NCI-H748 (cell line): ENCODE measurements around the gene CDH22.

Experiments
- DNase-seq: peaks from one replicate; lab custom pipeline; 2025; ENCODE audit not compliant: unreplicated experiment; lab: John Stamatoyannopoulos, UW

CDH22 gene

DNA sequence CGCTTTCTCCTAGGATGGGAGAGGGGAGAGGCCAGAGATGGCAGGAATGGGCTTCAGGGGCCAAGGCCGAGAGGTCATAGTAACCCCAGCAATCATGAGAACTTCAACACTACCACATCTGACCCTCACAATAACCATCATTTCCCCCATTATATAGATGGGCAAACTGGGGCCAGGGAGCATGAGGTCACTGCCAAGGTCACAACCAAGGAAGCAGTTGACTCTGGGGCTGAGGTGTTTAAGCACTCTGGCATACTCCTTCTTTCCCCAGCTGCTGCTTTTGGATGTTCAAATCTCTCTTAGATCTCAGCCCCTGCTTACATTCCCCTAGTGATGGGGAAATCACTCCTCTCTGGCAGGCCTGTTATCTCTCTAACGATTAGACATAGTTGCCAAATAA is 39.6 kb downstream of the CDH22 start:
- DNase-seq: no peak

DNA sequence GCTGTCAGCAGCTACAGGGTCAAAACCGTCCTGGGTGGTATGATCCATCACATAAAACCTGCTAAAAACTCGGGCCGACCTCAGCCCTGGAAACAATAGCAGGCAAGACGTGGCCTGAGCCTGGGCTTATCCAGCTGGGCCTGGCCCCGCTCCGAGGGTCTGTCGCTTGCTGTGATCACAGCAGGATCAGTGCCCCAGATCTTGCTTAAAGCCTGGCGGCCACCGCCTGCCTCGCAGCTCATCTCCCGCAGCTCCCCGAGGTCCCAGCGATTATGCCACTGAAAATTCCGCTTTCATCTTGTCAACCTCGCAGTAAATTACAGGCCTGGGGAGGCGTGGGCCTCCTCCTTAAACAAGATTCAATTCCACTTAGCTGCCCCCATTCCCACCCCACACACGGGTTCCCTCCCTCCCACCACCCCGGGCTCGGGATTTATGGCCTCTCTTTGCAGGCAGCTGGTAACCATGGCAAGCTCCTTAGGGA is 40.1 kb downstream of the CDH22 start:
- DNase-seq: no peak

DNA sequence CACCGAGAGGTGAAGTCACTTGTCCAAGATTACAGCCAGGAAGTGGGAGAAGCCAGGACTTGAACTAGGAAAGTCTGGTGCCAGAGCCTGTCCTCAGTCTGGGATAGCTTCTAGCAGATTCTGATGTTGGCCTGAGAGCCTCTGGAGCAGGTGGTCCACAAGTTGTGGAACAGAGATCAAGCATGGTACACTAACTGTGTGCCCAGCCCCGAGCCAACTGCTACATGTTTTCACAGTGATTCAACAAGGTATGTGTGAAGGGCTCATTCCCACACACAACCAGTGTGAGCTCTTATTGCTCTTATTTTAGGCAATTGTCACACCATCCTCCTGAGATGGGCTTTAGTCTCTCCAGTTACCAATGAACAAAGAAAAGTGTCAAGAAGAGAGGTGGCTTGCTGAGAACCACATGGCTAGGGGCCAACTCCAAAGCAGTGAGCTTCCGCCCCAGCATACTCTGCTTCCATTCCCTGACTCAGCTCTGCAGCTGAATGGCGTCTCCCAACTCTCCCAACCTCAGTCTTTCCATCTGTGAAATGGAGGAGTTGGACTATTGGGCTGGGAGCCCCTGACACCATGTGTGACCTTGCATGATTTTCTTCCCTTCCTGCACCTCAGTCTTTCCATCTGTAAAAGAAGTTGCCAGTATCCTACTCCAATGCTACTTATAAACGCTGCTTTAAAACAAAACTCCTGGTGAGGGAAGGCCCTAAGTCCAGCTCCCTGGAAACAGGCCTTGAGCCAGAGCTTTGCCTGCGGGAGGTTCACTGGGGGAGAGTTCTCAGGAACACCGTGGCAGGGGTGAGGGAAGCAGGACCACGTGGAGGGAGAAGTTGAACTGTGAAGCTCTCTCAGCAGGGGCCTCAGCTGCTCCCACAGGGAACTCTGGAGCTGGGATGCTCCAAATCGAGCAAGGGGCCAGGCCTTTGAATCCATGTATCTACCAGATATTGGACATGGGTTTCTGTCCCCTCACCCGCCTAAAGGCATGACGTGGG is 40.9 kb downstream of the CDH22 start:
- DNase-seq: no peak

DNA sequence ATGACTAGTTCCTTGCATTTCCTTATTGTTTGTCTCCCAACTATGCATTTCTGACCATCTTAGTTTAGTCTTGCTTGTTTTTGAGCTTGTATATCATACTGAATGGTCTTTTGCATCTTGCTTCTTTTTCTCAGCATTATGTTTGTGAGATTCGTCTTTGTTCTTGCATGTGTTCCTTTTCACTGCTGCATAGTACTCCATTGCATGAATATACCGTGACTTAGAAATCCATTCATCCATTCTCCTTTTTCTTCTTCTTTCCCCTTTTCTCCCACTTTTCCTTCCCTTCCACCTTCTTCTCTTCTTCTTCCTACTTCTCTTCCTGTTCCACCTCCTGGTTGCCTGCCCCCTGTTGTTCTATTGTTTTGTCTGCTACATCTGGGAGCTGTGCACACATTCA is 42.8 kb downstream of the CDH22 start:
- DNase-seq: no peak

DNA sequence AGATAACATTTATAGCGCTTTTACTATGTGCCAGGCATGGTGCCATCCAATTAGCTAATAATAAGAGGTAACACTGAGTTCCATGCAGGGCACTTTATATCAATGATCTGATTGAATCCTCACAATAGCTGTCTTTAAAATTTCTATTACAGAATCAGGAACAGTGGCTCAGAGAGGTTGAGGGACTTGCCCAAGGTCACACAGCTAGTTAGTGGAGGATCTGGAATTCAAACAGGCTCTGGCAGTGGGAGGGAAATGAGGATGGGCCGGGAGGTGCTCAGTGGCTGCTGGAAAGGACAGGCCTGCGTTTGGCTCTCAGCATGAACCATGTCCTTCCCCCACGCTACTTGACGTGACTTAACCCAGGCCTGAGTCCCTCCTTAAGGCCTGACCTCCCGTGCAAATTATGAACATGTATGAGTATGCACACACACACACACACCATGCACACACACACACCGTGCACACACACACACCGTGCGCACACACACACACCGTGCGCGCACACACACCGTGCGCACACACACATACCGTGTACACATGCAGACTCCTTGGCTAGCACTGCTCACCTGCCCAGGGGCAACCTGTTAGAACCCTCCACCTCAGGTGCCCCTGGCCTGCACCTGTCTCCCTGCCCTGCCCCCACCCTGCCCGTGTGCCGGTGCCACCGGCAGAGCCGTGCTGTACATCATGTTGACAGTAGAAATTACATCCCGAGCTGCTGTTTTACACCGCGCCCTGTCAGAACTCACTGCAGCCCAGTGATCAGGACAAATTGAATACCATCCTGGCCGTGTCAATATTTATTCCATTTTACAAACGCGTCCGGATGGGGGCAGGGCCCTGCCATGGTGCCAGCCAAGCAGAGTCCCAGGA is 43.7 kb downstream of the CDH22 start:
- DNase-seq: peak; percentile 91

DNA sequence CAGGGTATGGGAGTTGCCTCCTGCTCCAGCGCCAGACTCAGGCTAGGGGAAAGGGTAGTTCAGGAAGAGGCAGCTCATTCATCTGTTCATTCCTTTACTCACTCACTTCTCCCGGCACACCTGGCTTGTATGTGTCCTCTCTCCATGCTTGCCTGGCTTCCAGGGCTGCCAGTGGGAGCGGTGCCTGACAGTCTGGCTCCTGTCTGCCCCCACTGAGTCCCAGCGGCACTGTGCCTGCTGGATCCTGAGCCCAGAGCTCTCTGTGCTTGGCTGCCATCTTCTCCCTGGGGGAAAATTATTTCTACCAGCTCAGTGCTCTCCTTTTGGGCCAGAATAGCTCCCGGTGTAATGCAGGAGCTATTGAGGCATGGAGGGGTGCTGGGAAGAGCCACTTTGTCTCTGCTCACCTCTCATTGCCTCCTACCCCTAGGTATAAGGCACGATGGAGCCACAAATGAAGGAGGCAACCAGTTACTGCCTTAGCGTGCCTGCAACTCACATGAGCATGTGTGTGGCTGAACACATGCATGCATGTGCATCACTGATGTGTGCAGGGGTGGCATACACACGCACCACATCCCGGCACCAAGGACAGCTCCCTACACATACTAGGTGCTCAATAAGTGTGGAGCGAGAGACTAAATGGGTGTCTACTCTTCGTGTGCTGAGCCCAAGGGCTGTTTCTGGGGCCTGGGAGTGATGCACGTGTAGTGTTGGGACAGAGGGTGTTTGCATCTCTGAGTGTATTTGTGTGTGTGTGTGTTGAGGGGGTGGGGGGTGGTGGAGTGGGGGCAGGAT is 46.6 kb downstream of the CDH22 start:
- DNase-seq: peak; percentile 7

DNA sequence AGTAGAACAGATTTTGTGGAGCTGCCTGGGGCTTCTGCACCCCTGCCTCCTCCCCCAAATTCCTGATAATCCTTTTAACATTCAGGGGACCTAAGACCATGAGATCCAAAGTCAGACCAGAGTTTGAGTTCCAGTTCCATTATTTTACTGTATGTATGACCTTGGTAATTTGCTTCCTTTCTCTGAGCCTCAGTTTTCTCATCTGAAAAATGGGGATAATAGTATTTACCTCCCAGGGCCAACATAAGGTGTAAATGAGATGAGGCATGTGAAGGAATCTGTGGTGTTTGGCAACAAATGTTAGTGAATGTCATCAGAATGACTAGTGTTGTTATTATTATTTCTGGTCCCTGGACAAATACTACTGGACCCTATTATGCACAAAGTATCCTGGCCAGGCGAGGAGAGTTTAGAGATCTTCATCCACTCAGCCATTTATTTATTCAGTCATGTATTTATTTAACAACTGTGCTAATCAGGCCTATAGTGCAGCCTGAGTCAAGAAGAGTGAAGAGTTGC is 47.3 kb downstream of the CDH22 start:
- DNase-seq: no peak

DNA sequence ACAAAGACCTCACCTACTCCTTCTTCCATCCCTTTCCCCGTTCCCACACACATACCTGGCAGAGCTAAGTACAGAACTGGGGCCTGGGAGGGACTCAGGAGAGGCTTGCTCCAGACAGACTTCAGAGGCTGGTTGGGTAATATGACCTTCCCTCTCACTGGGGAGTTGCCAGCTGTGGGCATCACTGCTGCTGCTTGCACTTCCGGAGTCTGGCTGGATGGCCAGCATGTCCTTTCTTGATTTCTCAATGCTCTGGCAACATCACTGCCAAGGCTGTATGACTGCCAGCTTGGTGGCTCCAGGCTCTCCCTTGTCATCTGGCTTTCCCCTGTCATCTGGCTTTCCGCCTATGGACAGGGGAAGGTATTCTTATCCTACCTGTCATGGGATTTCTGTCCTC is 47.8 kb downstream of the CDH22 start:
- DNase-seq: no peak

DNA sequence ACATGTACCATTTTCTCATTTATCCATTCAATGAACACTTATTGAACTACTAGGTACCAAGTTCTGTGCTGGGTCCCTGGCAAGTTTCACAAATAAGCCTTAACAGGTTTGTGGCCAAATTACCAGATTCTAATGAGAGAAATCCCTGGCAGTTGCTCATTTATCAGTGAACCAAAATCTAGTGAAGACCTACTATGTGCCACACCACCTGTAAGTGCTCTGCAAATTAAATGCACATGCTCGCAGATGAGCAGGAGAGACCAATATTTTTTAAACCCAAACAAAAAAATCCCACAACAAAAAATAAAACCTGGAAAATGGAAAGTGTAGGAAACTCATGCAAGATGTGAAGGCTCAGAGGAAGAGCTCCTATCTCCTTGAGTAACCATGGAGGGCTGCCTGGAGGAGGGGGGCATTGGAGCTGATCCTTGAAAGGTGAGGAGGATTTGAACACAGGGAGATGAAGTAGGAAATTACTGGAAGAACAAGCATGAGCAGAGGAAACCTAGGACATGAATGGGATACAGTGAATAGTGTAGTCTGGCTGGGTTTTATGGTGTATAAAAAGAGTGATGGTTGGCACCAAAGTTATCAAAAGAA is 48.9 kb downstream of the CDH22 start:
- no peak for DNase-seq

DNA sequence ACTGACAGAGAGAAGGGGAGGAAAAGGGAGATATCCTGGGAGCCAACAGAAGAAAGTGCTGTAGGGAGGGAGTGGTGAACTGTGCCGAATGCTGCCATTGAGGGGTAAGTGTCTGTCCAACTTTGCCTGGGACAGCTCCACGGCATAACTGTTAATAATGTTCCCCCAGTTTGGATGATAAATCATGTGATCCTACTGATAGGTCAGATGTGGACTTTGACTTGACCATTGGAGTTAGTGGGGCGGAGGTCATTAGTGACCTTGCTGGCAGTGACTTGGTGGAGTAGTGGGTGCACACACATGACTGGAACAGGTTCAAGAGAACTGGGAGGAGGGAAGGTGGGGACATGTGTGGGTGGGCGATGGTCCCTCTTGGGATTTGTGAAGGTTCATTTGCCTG is 50.4 kb downstream of the CDH22 start:
- no peak for DNase-seq

DNA sequence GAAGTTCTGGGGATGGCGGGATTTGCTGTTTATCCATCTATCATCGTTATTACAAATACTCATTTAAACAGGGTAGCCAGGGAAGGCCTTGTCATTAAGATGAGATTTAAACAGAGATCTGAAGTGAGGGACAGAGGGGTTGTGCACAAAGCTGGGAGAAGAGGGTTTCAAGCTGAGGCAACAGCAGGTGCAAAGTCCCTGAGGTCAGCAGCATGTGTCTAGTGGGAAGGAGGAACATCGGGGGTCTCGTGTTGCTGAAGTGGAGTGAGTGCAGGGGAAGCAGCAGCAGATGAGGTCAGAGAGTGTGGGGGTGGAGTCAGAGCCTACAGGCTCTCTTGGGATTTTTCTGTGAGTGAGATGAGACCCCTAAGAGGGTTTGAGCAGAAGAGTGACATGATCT is 52.0 kb downstream of the CDH22 start:
- DNase-seq: peak; percentile 24

DNA sequence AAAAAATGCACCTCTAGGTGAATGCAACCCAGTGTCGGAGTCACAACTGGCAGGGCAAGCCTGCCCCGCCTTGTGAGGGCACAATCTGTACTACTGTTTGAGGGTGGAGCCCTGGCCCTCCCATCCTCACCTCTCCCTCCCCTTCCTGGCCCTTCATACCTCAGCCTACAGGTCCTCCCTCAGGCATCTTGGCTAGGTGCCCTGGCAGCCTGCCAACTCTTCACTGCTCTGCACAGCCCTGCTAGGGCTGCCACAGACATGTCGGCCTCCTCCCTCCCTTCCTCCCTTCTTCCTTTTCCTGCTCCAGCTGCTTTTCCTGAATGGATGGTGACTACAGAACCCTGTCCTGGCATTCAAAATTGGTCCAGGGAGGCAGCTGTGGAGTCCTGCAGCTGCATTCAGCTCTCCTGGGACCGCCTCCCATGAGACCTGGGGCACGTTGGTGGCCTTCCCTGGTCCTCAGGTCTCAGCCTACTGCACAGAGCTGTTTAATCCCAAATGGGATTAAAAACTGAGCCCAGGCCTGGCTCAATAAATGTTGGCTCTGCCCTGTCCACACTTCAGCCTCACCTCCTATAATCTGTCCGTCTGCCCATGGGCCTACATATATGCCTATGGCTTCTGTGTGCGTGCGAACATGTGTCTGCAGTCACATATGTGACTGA is 52.7 kb downstream of the CDH22 start:
- DNase-seq: peak; percentile 96

DNA sequence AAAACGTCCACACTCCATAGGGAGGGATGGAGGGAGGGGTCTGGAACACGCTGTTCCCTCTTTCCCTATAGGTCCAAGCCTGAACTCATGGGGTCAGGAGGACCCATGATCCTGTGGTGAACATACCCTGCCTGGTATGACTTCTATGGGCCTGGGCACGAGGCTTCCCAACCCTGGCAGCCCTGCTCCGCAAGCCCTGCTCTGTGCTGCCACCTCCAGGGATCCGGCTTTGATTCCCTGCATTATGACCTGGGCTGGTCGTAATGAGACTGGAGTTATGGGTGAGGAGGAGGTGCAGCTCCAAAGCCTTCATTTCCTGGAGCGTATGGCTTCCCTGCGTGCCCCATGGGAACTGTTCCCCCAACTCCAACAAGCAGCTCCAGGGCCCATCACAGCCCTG is 54.9 kb downstream of the CDH22 start:
- DNase-seq: peak; percentile 33

DNA sequence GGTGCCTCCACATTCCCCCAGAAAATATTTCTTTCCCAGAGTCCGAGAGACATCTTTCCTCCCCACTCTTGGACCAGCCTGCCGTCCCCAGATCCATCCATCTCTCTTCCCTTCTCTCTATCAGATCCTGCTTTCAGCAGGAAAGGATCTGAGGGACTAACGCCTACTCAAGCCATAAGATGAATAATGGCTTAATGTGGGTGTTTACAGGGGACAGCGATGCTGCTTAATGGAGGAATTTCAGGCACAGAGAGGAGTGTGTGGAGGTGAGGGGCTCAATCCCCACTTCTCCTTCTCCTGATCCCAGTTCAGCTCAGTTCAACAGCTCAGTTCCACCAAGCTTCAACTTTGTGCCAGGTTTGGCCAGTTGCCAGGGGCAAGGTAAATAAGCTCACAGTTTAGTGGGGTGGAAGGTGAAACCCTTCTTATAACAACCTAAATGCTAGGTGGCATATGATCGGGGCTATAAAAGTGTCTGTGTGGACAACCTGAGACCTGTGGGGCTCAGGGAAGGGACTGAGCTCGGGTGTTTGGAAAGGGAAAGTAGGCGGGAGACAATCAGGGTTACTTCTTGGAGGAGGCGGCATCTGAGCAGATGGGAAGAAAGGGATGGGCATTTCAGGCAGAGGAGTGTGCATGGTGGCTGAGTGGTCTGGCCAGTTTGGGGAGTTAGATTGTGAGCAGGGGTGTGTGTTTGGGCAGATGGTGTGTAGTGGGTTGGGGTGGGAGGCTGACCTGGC is 55.8 kb downstream of the CDH22 start:
- no peak for DNase-seq

DNA sequence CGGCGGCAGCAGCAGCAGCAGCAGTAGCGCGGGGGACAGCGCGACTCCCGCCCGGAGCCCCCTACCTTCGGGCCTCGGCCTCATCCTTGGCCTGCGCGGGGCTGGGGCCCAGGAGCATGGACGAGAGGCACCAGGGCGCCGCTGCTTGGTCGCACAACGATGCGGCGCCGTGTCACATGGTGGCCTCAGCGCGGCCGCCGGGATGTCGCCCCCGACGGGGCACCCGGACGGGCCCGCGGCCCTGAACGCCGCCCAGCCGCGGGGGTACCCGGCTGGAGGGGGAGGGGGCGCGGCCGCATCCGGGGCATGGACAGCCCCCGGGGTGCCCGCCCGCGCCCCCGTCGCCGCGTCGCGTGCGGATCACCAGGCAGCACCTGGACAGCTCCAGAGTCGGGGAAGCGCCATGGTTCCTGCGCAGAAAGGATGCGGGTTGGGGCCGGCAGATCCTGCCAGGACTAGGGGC is 57.1 kb downstream of the CDH22 start:
- DNase-seq: no peak

DNA sequence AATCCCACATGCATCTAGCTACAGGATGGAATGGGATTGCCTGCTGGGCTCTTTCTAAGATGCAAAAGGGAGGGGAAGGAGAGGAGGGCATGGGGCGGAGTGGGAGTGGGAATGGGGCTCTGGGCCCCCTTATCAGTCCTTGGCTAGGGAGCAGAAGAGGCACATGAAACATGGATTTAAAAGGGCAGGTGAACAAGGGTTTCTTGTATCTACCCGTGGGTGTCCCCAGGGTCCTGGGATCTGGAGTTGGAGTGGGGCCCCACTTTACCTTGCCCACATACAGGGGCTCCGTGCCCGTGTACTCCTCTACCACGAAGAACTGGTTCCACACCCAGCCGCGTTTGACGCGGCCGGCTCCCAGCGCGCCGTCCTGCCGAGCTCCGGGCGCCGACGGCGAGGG is 57.5 kb downstream of the CDH22 start:
- no peak for DNase-seq

DNA sequence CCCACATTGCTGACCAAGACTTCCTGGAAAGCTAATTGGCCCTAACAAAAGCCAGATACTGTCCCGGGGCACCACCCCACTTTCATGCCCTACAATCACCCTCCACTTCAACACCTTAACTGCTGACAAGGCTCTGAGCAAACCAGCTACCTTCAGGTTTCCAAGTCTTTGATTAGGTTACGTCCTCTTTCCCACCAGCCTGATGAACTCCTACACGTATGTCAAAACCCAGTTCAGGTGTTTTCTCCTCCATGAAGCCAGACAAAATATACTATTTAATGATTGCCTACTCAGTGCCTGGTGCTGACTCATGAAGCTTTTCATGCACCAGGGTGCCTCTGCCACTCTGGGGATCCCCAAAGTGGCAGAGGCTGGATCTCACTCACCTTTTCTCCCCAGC is 58.6 kb downstream of the CDH22 start:
- DNase-seq: no peak

DNA sequence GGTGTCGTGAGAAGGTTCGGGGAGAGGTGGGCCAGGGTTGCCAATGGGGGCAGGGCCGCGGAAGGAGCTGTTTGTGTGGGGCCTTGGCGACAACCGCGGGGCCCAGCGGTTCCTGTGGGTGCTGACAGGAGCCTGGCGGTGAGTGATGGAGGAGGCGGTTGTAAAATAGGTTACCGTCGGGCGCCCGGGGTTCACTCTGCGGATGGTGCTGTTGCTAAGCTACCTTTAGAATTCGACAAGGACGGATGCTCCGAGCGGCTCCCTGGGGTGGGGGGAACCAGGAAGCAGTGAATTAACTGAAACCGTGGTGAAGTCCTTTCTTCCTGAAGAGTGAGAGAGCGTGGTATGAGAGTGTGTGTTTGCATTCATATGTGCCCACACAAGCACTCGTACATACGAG is 61.7 kb downstream of the CDH22 start:
- DNase-seq: peak; percentile 65
